A673 (cell line): Measurements from ENCODE around the gene TIMM10B.
"Not testable (repeated sequence)": the region's sequence is repeated elsewhere in the genome, so short reads cannot be mapped to it uniquely, and the experiment has no call there.

Source experiments
- EZH2 ChIP-seq: fragments of 200-600 bp; sonication (generic); IDR thresholded peaks from 2 replicates; pipeline ENCODE4 v1.6.1; 2017; ENCODE audit warnings: borderline replicate concordance, low read depth, mild to moderate bottlenecking, mixed read lengths, antibody characterized with exemption, low read length; ENCODE audit not compliant: poor library complexity, severe bottlenecking
- TF ChIP-seq, protein P1 (sequence below): fragments of 300-800, 200-600 bp; sonication (generic); conservative IDR thresholded peaks from 2 replicates; pipeline ENCODE4 v1.5.1; 2017; ENCODE audit warnings: low read depth, mild to moderate bottlenecking, antibody characterized with exemption, low read length, moderate library complexity, mixed read lengths

DNA sequence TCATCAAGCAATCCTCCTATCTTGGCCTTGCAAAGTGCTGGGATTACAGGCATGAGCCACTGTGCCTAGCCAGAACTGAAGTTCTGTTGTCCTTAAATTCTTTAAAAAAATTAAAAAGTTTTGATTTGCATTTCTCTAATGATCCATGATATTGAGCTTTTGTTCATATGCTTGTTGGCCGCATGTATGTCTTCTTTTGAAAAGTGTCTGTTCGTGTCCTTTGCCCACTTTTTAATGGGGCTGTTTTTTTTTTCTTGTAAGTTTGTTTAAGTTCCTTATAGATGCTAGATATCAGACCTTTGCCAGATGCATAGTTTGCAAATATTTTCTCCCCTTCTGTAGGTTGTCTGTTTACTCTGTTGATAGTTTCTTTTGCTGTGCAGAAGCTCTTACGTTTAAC, 40.6 kb downstream of the TIMM10B start:
- TF ChIP-seq, protein P1, sequence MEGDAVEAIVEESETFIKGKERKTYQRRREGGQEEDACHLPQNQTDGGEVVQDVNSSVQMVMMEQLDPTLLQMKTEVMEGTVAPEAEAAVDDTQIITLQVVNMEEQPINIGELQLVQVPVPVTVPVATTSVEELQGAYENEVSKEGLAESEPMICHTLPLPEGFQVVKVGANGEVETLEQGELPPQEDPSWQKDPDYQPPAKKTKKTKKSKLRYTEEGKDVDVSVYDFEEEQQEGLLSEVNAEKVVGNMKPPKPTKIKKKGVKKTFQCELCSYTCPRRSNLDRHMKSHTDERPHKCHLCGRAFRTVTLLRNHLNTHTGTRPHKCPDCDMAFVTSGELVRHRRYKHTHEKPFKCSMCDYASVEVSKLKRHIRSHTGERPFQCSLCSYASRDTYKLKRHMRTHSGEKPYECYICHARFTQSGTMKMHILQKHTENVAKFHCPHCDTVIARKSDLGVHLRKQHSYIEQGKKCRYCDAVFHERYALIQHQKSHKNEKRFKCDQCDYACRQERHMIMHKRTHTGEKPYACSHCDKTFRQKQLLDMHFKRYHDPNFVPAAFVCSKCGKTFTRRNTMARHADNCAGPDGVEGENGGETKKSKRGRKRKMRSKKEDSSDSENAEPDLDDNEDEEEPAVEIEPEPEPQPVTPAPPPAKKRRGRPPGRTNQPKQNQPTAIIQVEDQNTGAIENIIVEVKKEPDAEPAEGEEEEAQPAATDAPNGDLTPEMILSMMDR: not testable (repeated sequence)
- TF ChIP-seq EZH2: not testable (repeated sequence)
